HEK293T (cell line): Measurements from ENCODE around the gene RETREG3.
"Not testable (repeated sequence)": the region's sequence is repeated elsewhere in the genome, so short reads cannot be mapped to it uniquely, and the experiment has no call there.

Experiments
- CTCF ChIA-PET: fragments of 350-600 bp; formaldehyde crosslinking; extraction: SDS; loops from one replicate; lab custom pipeline; 2021; ENCODE audit warnings: antibody characterized with exemption, inconsistent platforms; lab: Yijun Ruan, JAX
- POLR2A ChIA-PET: fragments of 350-600 bp; formaldehyde crosslinking; extraction: SDS; loops from one replicate; lab custom pipeline; 2020; ENCODE audit warnings: antibody characterized with exemption, inconsistent platforms; lab: Yijun Ruan, JAX
- DNase-seq: peaks from one replicate; pipeline ENCODE4 v3.0.0; 2012; ENCODE audit warnings: mixed read lengths; ENCODE audit errors: extremely low spot score
- ARNT ChIP-seq: fragments of 450-650 bp; IDR thresholded peaks from 2 replicates; pipeline ENCODE4 v1.6.1; 2017; ENCODE audit warnings: mild to moderate bottlenecking
- BHLHE40 ChIP-seq: fragments of 450-650 bp; IDR thresholded peaks from 2 replicates; pipeline ENCODE4 v1.6.1; 2016; ENCODE audit warnings: mild to moderate bottlenecking, moderate library complexity, borderline replicate concordance
- CTBP1 ChIP-seq: fragments of 450-650 bp; IDR thresholded peaks from 2 replicates; pipeline ENCODE4 v1.6.1; 2016; ENCODE audit warnings: borderline replicate concordance
- ELF4 ChIP-seq: fragments of 450-650 bp; IDR thresholded peaks from 2 replicates; pipeline ENCODE4 v1.6.1; 2017; ENCODE audit warnings: antibody characterized with exemption
- FOXA1 ChIP-seq: fragments of 450-650 bp; IDR thresholded peaks from 2 replicates; pipeline ENCODE4 v1.6.1; 2016; ENCODE audit warnings: mild to moderate bottlenecking
- FOXK2 ChIP-seq: fragments of 450-650 bp; IDR thresholded peaks from 2 replicates; pipeline ENCODE4 v1.6.1; 2016; ENCODE audit warnings: mild to moderate bottlenecking
- FOXM1 ChIP-seq: fragments of 450-650 bp; IDR thresholded peaks from 2 replicates; pipeline ENCODE4 v1.6.1; 2017; ENCODE audit warnings: mild to moderate bottlenecking, borderline replicate concordance
- HDGF ChIP-seq: fragments of 450-650 bp; IDR thresholded peaks from 2 replicates; pipeline ENCODE4 v1.6.1; 2017; ENCODE audit warnings: antibody characterized with exemption, borderline replicate concordance
- L3MBTL2 ChIP-seq: fragments of 450-650 bp; conservative IDR thresholded peaks from 2 replicates; pipeline ENCODE4 v1.6.1; 2016; ENCODE audit warnings: mild to moderate bottlenecking
- LEF1 ChIP-seq: fragments of 450-650 bp; IDR thresholded peaks from 2 replicates; pipeline ENCODE4 v1.6.1; 2017; ENCODE audit warnings: mild to moderate bottlenecking, borderline replicate concordance
- NFRKB ChIP-seq: fragments of 450-650 bp; IDR thresholded peaks from 2 replicates; pipeline ENCODE4 v1.6.1; 2016; ENCODE audit warnings: mild to moderate bottlenecking, moderate library complexity
- SP1 ChIP-seq: fragments of 450-650 bp; IDR thresholded peaks from 2 replicates; pipeline ENCODE4 v1.6.1; 2017
- SUZ12 ChIP-seq: fragments of 450-650 bp; IDR thresholded peaks from 2 replicates; pipeline ENCODE4 v1.6.1; 2016; ENCODE audit warnings: mild to moderate bottlenecking
- TARDBP ChIP-seq: fragments of 450-650 bp; IDR thresholded peaks from 2 replicates; pipeline ENCODE4 v1.6.1; 2016
- ZNF384 ChIP-seq: fragments of 450-650 bp; IDR thresholded peaks from 2 replicates; pipeline ENCODE4 v1.6.1; 2016
- TF ChIP-seq, protein P1 (sequence below): fragments of 450-650 bp; IDR thresholded peaks from 2 replicates; pipeline ENCODE4 v1.6.1; 2016

RETREG3 gene

DNA sequence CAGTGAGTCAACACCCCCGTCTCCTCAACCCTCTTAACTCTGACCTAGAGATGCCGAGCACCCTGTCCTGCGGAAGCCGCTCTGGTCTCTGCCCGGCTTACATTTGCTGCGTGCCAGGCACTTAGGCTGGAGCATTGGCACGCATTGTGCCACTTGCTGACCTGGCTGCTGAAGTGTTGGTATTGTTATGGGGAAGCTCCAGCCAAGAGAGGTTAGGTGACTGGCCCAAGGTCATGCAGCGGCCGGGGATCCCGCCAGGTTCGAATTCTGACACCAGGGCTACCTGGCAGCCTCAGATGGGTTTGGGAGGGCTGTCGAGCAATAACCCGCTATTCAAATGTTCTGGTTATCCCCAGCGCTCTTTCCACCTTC, 61.5 kb downstream of the RETREG3 start:
- no peak for TF ChIP-seq BHLHE40
- no peak for TF ChIP-seq SP1
- TF ChIP-seq NFRKB = no peak
- no peak for TF ChIP-seq TARDBP
- TF ChIP-seq FOXA1 = no peak
- no peak for TF ChIP-seq FOXK2
- no peak for TF ChIP-seq SUZ12
- ChIA-PET POLR2A (interaction anchor here (1.4 to 4.3 kb wide), 2 partner anchors 12 to 132 kb away, joined by 3 to 28 read pairs; partner anchors contain the start of gene NAGLU), CTCF (interaction anchor here (0.6 to 0.9 kb wide), 2 partner anchors 12 to 136 kb away, joined by 3 read pairs; no protein-coding TSS in a partner anchor)
- no peak for DNase-seq

DNA sequence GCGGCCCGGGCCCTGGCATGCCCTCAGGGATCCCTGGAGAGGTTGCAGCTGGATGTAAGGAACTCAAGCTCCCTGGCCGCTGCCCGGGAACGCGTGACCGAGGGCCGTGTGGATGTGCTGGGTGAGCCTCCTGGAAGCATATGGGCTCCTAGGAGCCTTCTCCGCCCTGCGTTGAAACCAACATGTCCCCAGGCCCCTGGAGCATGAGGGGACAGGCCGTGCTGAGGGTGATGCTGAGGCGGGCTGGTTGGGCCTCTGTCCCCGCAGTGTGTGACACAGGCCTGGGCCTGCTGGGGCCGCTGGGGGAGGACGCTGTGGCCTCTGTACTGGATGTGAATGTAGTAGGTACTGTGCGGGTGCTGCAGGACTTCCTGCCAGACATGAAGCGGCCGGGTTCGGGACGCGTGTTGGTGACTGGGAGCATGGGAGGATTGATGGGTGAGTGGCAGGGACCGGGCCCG, 62.1 kb downstream of the RETREG3 start:
- DNase-seq = no peak
- no peak for TF ChIP-seq SP1
- TF ChIP-seq ARNT = no peak
- TF ChIP-seq ELF4 = no peak
- no peak for TF ChIP-seq HDGF
- no peak for TF ChIP-seq FOXA1
- ChIA-PET POLR2A (interaction anchor here (1.0 to 4.3 kb wide), 3 partner anchors 8 to 132 kb away, joined by 3 to 28 read pairs (median 3); partner anchors contain the start of gene NAGLU), CTCF (no interaction called here)

DNA sequence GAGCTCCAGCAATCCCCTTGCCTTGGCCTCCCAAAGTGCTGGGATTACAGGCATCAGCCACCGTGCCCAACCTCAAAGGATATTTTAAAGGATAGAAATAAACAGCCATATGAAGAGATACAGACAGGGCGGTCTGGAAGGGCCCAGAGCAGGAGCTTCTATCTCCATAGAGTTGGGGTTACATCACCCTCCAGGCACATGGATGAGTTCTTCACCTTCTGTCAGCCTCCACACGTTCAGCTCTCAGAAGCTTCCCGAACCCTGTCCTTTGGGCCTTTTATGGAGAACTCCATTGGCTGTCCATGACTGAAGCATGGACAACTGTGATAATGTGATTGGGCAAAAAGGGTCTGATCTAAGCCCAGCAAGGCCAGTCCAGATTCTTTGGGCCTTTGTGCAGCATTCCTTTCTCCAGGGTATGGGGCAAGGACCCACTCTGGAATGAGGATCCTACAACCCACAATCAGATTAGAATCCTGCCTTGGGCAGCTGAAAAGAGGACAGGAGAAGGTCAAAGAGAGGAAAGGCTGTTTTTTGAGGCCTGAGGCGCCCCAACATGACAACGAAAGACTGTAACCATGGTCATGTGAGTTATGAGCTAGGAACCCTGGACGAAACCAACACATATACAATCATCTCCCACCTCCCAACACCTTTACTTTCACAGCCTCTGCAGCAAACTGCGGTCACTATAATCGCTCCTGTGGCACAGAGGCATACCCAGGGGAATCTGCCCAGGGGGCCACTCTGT, 63.2 kb downstream of the RETREG3 start:
- DNase-seq, CTCF ChIA-PET: not testable (repeated sequence)
- POLR2A ChIA-PET = interaction anchor here (1.0 to 4.3 kb wide), 3 partner anchors 9 to 10 kb away, joined by 3 to 28 read pairs (median 7); partner anchors contain the start of gene NAGLU

DNA sequence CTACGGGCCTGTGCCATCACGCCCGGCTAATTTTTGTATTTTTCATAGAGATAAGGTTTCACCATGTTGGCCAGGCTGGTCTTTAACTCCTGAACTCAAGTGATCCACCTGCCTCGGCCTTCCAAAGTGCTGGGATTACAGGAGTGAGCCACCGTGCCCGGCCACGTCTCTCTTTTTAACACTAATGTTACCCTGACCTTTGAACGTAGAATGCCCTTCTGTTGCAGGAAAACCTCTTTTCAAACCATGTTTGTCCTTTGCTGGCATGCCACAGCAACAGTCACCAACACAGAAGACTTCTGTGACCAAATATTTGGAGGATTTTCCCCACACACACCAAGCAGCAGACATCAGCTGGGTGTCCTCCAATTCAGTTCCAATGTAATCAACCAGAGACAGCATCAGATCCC, 64.3 kb downstream of the RETREG3 start:
- CTCF ChIA-PET = no interaction called here

DNA sequence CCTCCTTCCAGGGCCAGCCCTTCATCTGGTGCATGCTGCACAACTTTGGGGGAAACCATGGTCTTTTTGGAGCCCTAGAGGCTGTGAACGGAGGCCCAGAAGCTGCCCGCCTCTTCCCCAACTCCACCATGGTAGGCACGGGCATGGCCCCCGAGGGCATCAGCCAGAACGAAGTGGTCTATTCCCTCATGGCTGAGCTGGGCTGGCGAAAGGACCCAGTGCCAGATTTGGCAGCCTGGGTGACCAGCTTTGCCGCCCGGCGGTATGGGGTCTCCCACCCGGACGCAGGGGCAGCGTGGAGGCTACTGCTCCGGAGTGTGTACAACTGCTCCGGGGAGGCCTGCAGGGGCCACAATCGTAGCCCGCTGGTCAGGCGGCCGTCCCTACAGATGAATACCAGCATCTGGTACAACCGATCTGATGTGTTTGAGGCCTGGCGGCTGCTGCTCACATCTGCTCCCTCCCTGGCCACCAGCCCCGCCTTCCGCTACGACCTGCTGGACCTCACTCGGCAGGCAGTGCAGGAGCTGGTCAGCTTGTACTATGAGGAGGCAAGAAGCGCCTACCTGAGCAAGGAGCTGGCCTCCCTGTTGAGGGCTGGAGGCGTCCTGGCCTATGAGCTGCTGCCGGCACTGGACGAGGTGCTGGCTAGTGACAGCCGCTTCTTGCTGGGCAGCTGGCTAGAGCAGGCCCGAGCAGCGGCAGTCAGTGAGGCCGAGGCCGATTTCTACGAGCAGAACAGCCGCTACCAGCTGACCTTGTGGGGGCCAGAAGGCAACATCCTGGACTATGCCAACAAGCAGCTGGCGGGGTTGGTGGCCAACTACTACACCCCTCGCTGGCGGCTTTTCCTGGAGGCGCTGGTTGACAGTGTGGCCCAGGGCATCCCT, 65.7 kb downstream of the RETREG3 start:
- TF ChIP-seq L3MBTL2 (no peak), FOXK2 (no peak), TARDBP (no peak), HDGF (no peak), FOXM1 (no peak), SUZ12 (no peak), ARNT (no peak), CTBP1 (no peak), BHLHE40 (no peak), NFRKB (no peak), ELF4 (no peak), SP1 (no peak), FOXA1 (no peak), LEF1 (no peak), ZNF384 (no peak)
- TF ChIP-seq, protein P1, sequence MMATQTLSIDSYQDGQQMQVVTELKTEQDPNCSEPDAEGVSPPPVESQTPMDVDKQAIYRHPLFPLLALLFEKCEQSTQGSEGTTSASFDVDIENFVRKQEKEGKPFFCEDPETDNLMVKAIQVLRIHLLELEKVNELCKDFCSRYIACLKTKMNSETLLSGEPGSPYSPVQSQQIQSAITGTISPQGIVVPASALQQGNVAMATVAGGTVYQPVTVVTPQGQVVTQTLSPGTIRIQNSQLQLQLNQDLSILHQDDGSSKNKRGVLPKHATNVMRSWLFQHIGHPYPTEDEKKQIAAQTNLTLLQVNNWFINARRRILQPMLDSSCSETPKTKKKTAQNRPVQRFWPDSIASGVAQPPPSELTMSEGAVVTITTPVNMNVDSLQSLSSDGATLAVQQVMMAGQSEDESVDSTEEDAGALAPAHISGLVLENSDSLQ = no peak
- no peak for DNase-seq
- ChIA-PET POLR2A (no interaction called here), CTCF (no interaction called here)

More for the DNA sequence above, 64.3 kb downstream of the RETREG3 start:
- TF ChIP-seq NFRKB (no peak), FOXA1 (no peak), BHLHE40 (no peak), ELF4 (no peak), FOXM1 (no peak), ARNT (no peak), TARDBP (no peak)
- DNase-seq = no peak
- POLR2A ChIA-PET = interaction anchor here (1.1 to 4.3 kb wide), 2 partner anchors 9 to 10 kb away, joined by 7 to 28 read pairs; partner anchors contain the start of gene NAGLU

DNA sequence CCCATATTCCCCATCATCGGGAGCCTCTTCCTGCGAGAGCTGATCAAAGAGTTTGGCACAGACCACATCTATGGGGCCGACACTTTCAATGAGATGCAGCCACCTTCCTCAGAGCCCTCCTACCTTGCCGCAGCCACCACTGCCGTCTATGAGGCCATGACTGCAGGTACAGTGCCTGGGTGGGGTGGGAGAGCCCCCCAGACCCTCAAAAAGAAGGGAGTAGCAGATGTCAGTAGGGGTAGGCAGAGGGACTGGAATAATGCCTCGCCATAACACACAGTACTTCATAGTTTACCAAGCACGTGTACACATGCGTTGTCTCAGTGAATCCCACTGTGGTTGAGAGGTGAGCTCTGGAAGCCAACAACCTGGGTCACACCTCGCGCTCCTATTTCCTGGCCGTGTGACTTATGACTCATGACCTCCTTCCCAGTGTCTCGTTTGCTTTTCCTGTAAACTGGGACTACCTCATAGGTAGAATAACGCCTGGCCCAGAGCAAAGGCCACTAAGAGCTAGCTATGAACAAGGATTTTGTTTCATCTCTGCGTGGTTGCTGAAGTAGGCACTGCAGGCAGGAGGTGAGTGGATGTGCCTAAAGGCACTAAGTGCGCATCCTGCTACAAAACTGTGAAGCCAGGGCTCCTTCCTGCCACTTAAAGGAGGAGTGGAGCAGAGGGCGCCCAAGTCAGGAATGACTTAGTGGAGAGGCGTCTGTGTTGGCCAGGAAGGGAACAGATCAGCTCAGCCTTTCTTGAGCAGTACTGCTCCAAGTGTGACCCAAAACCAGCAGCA, 67.9 kb downstream of the RETREG3 start:
- CTCF ChIA-PET = no interaction called here
- no peak for DNase-seq
- TF ChIP-seq ARNT (no peak), ELF4 (no peak), FOXK2 (no peak)
- POLR2A ChIA-PET = interaction anchor here (0.6 to 1.8 kb wide), 4 partner anchors 9 to 29 kb away, joined by 3 to 16 read pairs (median 4); no protein-coding TSS in a partner anchor

DNA sequence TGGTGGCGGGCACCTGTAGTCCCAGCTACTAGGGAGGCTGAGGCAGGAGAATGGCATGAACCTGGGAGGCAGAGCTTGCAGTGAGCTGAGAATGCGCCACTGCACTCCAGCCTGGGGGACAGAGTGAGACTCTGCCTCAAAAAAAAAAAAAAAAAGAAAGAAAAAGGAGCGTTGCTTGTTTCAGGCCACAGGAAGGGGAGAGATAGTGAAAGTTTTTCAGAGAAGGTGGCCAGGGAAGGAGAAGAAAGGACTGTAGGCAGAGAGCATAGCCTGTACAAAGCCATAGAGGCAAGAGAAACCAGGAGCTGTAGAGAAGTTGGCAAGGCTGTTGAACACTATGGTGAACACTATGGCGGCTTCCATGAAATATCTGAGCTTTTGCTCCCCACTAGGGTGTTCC, 68.6 kb downstream of the RETREG3 start:
- CTCF ChIA-PET = interaction anchor here (0.6 kb wide), 1 partner anchor 896 kb away, joined by 3 read pairs; no protein-coding TSS in a partner anchor
- DNase-seq = not testable (repeated sequence)
- POLR2A ChIA-PET = interaction anchor here (1.2 to 1.8 kb wide), 2 partner anchors 14 to 30 kb away, joined by 4 to 16 read pairs; no protein-coding TSS in a partner anchor
